ENCODE results near the gene CSF2RB.

The CSF2RB gene

GRCh38 chr22:36935694-36936093, 22.3 kb downstream of the CSF2RB start:
- TF ChIP-seq CTCF (IDR thresholded peaks at IDR 0.05; ENCODE audit: low read length, missing control alignments), result no peak

GRCh38 chr22:36936362-36937116, 23.1 kb downstream of the CSF2RB start:
- no peak for DNase-seq (ENCODE audit: low read depth)
- H3K4me3 ChIP-seq (replicated peaks; ENCODE audit: low read depth, low read length), result no peak overlapping the region
- no peak for TF ChIP-seq CTCF (IDR thresholded peaks at IDR 0.05; ENCODE audit: low read length, missing control alignments)

More at GRCh38 chr22:36935694-36936093, 22.3 kb downstream of the CSF2RB start:
- H3K4me3 ChIP-seq (replicated peaks; ENCODE audit: low read depth, low read length), result no peak overlapping the region
- no peak for DNase-seq (ENCODE audit: low read depth)

GRCh38 chr22:36937319-36938027, 24.0 kb downstream of the CSF2RB start:
- H3K4me3 ChIP-seq (replicated peaks; ENCODE audit: low read depth, low read length), result no peak overlapping the region
- no peak for TF ChIP-seq CTCF (IDR thresholded peaks at IDR 0.05; ENCODE audit: low read length, missing control alignments)
- DNase-seq (ENCODE audit: low read depth), result no peak

GRCh38 chr22:36938028-36938425, 24.6 kb downstream of the CSF2RB start:
- no peak overlapping the region for H3K4me3 ChIP-seq (replicated peaks; ENCODE audit: low read depth, low read length)
- no peak for TF ChIP-seq CTCF (IDR thresholded peaks at IDR 0.05; ENCODE audit: low read length, missing control alignments)
- no peak for DNase-seq (ENCODE audit: low read depth)

- no peak for TF ChIP-seq CTCF (IDR thresholded peaks at IDR 0.05; ENCODE audit: low read length, missing control alignments)
- H3K4me3 ChIP-seq (replicated peaks; ENCODE audit: low read depth, low read length), result no peak overlapping the region
- DNase-seq (ENCODE audit: low read depth), result no peak
These were observed 25.5 kb downstream of the CSF2RB start for GRCh38 chr22:36938886-36939285.

- TF ChIP-seq CTCF (IDR thresholded peaks at IDR 0.05; ENCODE audit: low read length, missing control alignments), result no peak
- H3K4me3 ChIP-seq (replicated peaks; ENCODE audit: low read depth, low read length), result no peak overlapping the region
- DNase-seq (ENCODE audit: low read depth), result no peak
These were observed 27.2 kb downstream of the CSF2RB start for GRCh38 chr22:36940676-36941075.

Data from fibroblast of pulmonary artery (primary cell).